Activated CD4-positive, CD25-positive, alpha-beta regulatory T cell (primary cell): ENCODE data around the gene AREL1.

Experiments used
- DNase-seq, 4 experiments: peaks; one replicate each; lab custom pipeline; 2025; lab: John Stamatoyannopoulos, UW

Gene AREL1

GRCh38 chr14:74660167-74660566, 52.7 kb downstream of the AREL1 start:
- no peak for DNase-seq

GRCh38 chr14:74658535-74659131, 54.2 kb downstream of the AREL1 start:
- DNase-seq, result no peak

GRCh38 chr14:74656964-74657363, 55.9 kb downstream of the AREL1 start:
- DNase-seq, result no peak

- DNase-seq, result no peak
Measured at GRCh38 chr14:74655599-74656395, 57.1 kb downstream of the AREL1 start.

- DNase-seq, result no peak
Measured at GRCh38 chr14:74654931-74655330, 57.9 kb downstream of the AREL1 start.

- no peak for DNase-seq
Measured at GRCh38 chr14:74653386-74654138, 59.3 kb downstream of the AREL1 start.

GRCh38 chr14:74652541-74652940, 60.3 kb downstream of the AREL1 start:
- no peak for DNase-seq

- no peak for DNase-seq
Measured at GRCh38 chr14:74650927-74651686, 61.8 kb downstream of the AREL1 start.

- no peak for DNase-seq
Measured at GRCh38 chr14:74649673-74650072, 63.2 kb downstream of the AREL1 start.

- no peak for DNase-seq
Measured at GRCh38 chr14:74649167-74649566, 63.7 kb downstream of the AREL1 start.

GRCh38 chr14:74648601-74649000, 64.3 kb downstream of the AREL1 start:
- DNase-seq, result no peak

GRCh38 chr14:74647678-74648461, 65.0 kb downstream of the AREL1 start:
- DNase-seq, result no peak

GRCh38 chr14:74647061-74647677, 65.7 kb downstream of the AREL1 start:
- no peak for DNase-seq

GRCh38 chr14:74645756-74646470, 67.0 kb downstream of the AREL1 start:
- DNase-seq, result no peak

- no peak for DNase-seq
Measured at GRCh38 chr14:74645244-74645643, 67.6 kb downstream of the AREL1 start.

- DNase-seq, result no peak
Measured at GRCh38 chr14:74641601-74642391, 71.1 kb downstream of the AREL1 start.

GRCh38 chr14:74638966-74639365, 73.9 kb downstream of the AREL1 start:
- DNase-seq, result no peak

- DNase-seq, result no peak
Measured at GRCh38 chr14:74638066-74638465, 74.8 kb downstream of the AREL1 start.

GRCh38 chr14:74637178-74637550, 75.7 kb downstream of the AREL1 start:
- no peak for DNase-seq
